COLO668 (cell line): Measurements from ENCODE around the gene MYCBPAP.

Experiments
- DNase-seq: peaks from one replicate; lab custom pipeline; 2025; ENCODE audit not compliant: unreplicated experiment; lab: John Stamatoyannopoulos, UW

MYCBPAP gene, protein sequence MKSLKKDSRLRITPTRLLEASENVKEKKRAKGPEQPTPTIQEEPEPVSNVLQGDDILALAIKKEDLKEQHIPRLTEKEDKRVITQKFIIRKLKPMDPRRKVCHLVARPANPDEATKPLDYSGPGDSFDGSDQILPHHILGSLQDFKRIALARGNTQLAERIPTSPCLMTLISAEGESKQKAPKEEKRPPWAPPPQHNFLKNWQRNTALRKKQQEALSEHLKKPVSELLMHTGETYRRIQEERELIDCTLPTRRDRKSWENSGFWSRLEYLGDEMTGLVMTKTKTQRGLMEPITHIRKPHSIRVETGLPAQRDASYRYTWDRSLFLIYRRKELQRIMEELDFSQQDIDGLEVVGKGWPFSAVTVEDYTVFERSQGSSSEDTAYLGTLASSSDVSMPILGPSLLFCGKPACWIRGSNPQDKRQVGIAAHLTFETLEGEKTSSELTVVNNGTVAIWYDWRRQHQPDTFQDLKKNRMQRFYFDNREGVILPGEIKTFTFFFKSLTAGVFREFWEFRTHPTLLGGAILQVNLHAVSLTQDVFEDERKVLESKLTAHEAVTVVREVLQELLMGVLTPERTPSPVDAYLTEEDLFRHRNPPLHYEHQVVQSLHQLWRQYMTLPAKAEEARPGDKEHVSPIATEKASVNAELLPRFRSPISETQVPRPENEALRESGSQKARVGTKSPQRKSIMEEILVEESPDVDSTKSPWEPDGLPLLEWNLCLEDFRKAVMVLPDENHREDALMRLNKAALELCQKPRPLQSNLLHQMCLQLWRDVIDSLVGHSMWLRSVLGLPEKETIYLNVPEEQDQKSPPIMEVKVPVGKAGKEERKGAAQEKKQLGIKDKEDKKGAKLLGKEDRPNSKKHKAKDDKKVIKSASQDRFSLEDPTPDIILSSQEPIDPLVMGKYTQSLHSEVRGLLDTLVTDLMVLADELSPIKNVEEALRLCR

DNA sequence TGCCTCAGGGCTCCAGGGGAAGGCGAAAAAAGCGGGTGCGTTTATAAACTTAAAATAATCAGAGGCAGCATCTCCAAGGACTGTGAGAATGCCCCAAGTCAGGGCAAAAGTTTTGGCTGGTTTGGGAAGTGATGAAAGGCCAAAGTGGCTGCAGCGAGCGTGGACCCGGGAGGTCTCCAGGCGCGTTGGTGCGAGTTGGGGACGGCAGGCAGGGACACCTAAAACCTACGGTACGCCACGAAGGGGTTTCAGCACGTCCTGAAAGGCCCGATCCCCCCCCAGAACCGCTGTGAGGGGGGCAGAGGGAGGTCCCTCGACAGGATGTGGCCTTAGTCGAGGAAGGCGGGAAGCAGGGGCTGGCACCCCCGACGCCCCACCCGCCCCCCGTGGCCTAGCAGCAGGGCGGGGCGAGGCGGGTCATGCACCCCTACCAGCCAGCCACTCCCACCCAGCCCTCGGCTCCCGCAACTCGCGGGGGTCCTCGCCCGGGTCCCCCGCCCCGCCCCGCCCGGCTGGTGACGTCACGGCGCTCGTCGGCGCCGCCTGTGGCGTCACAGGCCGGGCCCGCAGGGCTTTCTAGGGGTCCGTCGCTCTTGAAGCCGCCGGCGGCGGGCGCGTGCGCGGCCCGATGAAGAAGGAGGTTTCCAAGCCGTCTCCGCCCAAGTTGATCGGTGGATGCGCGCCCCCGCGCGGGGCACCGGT, at the start of gene MYCBPAP:
Gene MYCBPAP, plus strand, starts transcription at position 569 of the 702 bp plus-strand sequence. CDS start 236 bp downstream, outside the sequence.
- DNase-seq = peak; percentile 66

DNA sequence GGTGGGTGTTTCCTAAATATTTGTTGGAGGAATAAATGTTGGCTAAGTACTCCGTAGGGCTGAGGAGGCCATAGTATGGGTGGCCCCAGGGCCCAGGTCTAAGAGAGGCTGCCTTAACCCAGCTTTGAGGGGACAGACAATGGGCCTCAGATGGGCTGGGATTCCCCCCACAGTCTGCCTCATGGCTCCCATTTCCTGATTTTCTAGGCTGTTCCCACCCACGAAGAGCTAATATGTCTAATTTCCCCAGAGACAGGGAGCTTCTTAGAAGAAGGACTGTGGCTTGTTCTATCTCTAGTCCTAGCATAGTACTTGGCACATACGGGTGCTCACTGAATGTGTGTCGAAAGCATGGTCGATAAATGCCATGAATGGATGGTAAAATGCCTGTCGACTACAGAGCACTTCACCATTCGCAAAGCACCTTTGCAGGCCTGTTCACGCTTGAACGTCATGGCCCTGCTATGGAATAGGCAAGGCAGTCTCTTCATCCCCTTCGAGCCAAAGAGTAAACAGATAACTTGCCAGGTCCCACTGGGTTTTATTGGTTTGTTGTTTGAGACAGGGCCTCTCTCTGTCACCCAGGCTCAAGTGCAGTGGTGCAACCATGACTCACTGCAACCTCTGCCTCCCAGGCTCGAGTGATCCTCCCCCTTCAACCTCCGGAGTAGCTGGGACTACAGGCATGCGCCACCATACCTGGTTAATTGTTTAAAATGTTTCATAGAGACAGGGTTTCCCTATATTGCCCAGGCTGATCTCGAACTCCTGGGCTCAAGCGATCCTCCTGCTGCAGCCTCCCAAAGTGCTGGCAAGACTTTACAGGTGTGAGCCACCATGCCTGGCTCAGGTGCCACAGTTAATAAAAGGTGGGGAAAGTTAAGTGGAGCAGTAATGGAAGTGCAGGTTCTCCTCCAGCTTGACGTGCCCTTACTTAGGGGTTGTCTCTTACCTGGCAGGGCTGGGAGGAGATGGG, 49.2 kb upstream of the MYCBPAP start:
- DNase-seq = peak; percentile 26

DNA sequence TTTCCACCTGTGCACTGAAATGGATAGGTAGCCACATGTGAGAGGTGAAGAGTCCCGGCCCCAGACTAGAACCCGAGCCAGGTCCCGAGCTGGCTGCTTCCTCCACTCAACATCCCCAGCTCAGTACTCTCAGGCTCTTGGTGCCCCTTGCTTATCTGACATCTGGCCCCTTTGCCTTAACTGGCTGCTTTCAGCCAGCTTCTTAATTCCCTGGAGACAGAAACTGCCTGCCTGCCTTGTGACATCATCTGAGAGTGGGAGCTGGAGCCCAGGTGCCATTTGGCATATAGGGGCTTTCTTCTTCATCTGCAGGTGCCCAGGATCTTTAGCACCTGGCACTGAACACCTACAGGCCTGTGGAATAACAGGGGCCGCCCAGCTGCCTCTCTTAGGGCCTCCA, 48.5 kb upstream of the MYCBPAP start:
- no peak for DNase-seq

DNA sequence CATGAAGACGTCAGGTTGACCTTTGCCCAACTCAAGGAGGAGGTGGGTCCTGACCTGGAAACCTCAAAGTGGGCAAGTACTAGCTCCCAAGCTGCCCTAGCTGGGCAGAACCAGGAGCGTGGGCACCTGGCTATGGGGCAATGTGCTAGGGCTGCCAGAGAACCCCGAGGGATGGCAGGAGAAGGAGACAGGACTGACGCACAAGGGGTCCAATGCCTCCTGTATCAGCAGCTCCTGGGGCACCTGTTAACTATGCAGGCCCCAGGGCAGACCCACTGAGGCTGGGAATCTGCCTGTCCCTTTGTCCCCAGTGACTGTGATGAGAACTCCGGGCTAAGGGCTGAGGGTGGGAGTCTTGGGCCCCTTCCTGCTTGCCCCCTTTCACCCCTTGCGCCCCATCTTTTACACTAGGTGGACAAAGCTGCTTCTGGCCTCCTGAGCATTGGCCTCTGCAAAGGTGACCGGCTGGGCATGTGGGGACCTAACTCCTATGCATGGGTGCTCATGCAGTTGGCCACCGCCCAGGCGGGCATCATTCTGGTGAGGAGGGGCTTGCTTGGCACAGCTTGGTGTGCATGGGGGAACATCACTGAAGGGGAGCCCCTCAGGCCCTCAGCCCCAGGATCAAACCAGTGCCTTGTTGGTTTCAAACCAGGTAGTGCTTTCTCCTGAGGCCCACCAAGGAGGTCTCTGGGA, 47.3 kb upstream of the MYCBPAP start:
- DNase-seq = no peak

DNA sequence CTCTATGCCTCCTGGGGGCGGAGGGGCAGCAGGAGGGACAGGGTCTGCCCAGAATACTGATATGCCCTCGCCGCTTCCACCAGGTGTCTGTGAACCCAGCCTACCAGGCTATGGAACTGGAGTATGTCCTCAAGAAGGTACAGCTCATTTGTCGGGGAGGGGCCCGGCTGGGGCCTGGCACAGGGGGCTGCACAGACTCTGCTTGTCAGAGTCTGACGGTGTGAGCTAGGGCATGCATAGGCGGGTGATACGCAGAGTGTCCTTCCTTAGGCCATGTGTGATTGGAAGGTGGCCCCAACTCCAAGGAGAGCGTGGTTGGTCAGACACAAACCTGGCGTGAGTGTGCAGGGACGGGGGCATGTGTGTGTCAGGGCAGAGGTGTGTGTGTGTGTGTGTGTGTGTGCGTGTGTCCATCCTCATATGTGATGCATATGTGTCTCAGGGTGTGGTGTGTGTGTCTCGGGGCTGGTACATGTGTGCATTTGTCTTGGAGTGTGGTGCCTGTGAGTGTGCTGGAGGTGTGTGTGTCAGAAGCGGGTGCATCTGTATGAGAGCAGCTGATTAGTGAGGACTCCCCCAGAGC, 46.6 kb upstream of the MYCBPAP start:
- no peak for DNase-seq

DNA sequence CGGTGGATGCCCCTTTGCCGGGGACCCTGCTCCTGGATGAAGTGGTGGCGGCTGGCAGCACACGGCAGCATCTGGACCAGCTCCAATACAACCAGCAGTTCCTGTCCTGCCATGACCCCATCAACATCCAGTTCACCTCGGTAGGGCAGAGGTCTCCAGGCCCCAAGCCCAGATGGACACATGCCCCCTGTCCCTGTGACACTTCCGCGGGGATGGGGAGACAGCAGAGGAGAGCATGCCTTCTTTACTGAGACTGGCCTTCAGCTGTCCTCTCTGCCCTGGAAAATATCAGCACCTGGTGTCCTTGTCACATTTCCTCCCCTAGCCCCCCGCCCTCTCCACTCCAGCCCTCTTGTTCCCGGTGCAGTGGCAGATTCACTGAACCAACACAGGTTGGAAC, 45.8 kb upstream of the MYCBPAP start:
- no peak for DNase-seq

DNA sequence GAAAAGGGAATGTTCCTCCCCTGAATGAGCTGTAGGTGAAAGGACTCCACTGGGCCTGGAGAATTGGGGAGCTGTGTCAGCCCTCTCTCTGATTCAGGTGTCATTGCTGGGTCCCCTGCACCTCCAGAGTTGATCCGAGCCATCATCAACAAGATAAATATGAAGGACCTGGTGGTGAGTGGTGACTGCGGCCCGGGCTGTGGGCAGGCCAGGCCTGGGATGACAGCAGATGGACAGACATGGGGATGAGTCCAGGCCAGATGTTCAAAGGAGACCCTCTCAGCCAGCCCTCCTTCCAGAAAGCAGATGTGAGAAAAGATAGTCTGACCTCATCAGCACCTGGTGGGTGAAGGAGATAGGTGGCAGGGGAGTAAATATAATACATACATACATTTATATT, 44.1 kb upstream of the MYCBPAP start:
- no peak for DNase-seq

DNA sequence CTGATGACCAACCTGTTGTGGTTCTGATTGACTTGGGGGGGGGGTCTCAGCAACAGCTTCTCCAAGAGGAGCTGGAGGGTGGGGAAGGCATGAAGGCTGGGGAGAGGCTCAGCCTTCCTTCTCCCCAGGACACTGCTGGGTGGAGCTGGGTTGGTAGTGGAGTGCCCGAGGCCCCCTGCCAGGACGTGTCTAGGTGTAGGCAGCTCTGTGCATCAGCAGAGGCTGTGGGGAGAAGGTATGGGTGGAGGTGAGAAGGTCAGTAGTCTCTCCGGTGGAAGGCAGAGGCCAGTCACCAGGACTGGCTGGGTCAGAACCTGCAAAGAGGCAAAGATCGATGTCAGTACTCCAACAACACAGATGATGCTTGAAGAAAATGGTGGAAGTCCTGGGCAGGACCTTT, 43.5 kb upstream of the MYCBPAP start:
- no peak for DNase-seq

DNA sequence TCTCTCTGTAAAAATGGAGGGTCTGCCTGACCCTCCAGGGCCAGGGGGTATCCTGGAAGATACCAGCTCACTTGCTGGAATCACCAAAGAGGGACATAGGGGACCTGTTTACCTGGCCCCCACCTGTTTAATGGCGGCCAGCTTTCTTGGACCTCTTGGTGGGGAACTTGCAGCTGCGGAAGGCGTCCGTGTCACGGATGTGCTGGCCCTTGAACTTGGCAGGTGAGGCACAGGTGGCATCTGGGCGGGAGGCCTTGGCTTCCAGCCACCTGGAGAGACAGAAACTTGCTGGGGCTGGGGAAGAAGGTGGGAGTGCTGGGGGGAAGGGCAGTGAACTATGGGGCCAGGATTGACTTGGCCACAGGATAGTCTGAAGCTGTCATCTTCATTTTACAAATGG, 43.1 kb upstream of the MYCBPAP start:
- no peak for DNase-seq

DNA sequence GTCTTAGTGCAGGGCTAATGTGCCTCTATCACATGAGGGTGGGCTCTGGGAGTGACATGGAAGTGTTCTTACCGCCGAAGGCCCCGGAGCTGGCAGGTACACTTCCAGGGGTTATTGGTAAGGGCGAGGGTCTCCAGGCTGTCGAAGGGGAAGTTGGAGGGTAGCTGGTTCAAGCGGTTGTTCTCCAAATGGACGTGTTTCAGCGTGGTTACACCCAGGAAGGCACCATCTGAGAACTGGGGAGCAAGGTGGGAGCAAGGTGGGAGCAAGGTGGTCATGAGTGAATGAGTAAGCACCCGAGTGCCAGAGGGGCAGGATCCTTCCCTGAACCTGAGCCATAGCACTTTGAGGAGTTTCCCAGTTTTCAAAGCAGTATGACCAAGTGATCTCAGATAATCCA, 42.6 kb upstream of the MYCBPAP start:
- no peak for DNase-seq

DNA sequence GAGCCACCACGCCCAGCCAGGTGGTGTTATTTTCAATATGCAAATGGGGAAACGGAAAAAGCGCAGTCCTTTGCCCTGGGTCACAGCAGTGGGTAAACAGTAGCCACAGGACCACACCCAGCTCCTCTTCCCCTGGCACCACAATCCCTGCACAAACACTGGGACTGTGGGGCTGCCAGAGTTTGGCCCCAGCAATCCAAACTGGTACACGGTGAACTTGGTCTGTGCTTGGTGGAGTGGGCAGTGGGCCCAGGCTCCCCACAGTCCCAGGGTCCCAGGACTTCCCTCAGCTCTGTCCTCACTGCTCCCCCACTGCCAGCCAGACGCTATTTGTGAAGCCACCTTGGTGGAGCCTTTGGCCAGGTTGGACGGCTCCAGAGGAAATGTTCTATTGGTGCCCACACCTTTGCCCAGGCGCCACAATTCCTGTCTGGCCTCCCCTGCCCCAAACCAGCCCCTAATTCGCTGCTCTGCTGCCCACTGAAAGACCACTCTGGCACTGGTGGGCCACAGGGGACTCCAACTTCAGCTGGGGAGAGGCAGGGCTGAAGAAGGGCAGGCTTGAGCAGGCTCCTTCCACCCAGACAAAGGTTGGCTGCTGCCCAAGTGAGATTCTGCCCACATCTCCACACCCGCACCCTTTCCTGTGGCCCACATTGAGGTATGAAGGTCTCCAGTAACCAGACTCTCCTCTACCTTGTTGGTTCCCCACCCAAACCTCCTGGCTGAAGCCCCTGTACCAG, 41.7 kb upstream of the MYCBPAP start:
- peak; percentile 58 for DNase-seq

DNA sequence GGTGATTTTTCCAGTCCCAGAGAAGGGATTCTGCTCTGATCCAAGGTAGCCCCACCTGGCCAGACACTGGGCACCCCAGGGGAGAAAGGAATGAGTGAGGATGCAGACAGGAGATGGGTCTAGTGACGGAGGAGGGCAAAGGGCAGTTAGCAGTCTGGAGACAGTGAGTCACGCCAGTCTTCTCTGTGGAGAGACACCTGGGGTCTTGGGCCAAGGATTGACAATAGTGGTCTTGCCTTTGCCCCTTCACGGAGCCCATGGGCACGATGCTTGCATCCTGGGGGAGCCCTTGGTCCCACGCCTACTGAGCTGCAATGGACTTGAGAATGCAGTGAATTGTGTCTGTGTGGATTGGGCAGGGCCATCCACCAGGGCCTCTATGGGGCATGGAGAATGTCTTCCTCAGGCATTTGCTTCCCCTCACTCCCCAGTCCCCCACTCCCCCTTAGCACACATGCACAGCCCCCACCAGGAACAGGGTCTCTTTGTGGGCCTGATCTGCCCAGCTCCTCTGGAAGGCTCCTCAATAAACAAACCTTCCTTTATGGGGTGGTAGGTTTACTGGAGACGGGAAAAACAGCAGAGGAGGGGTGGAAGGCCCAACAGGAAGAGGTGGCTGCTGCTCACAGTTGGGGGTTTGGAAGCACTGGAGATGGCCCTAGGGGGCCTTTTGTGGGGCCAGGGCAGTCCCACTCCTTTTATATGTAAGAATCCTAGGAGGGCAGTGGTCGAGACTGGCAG, 41.0 kb upstream of the MYCBPAP start:
- no peak for DNase-seq

DNA sequence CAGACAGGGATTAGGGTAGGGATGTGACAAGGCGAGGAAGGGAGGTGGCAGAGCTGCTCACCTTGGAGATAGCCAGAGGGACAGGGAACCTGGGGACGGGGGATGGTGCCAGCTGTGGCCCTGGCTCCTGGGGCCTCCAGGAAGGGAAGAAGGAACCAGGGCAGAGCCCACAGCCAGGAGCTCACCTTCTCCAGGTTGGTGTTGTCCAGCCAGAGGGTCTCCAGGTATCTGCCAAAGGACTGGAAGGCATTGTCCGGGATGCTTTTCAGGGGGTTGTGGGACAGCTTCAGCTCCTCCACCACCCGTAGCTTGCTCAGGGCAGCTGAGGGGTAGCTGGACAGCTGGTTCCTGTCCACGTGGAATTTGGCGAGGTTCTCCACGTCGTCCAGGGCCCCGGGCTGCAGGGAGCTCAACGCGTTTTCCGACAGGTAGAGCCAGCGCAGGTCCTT, 40.4 kb upstream of the MYCBPAP start:
- no peak for DNase-seq

DNA sequence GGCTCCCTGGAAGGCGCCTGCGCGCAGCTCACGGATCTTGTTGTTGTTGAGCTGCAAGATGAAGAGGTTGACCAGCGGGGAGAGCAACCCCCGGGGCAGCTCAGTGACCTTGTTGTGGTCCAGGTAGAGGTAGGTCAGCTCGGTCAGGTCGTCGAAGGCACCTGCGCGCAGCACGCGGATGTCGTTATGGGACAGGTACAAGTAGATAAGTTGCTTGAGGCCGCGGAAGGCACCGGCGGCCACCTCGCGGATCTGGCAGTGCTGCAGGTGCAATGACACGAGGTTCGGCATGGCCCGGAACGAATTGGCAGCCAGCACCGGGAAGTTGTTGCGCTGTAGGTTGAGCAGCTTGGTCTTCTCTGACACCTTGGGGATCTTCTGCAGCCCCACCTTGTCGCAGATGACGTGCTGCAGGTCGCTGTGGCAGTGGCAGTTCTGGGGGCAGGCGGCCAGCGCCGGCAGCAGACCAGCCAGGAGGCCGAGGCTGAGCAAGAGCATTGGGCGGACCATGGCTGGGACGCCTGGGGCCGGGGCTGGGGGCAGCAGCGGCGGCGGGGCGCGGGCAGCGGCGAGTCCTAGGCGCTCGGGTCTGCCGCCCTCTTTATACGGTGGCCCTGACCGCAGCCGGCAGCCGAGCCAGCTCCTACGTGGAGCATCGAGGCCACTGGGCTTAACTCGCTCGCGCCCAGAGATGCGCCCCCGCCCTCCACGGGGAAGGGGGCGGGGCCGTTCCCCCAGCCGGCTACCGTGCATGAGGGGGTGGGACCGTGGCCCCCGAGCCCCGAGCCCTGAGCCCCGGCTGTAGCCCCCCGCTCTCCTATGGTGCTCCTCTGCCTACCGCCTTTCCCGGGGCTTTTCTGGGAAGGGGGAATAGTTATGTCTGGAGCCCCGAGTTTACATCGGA, 39.7 kb upstream of the MYCBPAP start, which contains the start of gene CHAD:
Gene CHAD, minus strand, starts transcription at position 577 of the 904 bp plus-strand sequence. Its CDS starts 67 bp downstream, at position 510.
- no peak for DNase-seq

DNA sequence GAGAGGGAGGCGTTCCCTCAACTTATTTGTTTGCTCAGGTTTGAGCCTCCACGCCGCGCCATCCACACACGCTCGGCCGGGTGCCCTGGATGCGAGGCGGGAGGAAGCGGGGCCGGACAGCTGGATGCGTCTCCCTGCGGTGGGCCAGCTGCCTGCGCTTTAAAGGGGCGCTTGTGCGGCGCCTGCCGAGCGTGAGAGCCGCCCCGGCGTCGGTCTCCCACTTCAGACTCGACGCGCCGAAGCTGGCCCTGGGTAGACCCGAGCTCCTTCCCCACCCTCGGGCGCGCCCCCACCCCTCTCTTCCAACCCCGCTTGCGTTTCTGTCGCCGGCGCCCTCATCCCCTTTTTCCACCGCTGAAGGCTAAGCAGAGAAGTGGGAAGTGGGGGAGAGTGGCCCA, 39.0 kb upstream of the MYCBPAP start:
- peak; percentile 3 for DNase-seq

DNA sequence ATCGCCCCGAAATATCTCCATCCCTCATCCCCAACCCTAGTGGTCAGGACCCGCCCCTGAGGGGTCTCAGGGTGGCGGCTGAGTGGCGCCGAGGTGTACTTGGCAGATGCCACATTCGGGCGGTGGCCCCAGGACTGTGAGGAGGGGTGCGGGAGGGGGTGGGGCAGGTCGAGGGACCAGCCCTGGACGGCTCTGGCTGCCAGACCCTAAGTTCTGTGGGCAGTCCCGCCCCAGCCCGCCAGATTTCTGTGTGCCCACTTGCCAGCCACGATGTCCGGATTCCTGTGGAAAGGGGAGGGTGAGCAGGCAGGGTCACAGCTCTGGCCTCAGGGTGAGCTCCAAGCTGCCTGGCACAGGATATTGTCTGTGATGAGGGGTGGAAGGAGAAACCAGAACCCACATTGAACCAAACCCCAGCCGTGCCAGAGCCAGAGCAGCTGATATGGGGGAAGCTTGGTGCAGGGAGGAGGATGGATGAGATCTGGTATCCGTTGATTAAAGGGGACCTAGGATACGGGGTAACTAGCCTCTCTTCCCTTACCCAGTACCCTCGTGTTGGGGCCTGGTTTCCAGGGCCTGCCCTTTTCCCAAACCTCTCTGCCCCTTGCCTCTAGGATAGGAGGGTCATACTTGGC, 38.5 kb upstream of the MYCBPAP start:
- DNase-seq = no peak
